G401.6 (cell line): ENCODE measurements around the gene SELENON.
A peak's percentile ranks its signal among the peaks of the same experiment; 100 is the strongest.
"Not testable (repeated sequence)": the region's sequence is repeated elsewhere in the genome, so short reads cannot be mapped to it uniquely, and the experiment has no call there.

Experiments used
- FAIRE-seq: peaks from 2 replicates; lab custom pipeline; 2012; peaks lifted over from hg19 to GRCh38; lab: Jason Lieb, UNC

SELENON gene

DNA sequence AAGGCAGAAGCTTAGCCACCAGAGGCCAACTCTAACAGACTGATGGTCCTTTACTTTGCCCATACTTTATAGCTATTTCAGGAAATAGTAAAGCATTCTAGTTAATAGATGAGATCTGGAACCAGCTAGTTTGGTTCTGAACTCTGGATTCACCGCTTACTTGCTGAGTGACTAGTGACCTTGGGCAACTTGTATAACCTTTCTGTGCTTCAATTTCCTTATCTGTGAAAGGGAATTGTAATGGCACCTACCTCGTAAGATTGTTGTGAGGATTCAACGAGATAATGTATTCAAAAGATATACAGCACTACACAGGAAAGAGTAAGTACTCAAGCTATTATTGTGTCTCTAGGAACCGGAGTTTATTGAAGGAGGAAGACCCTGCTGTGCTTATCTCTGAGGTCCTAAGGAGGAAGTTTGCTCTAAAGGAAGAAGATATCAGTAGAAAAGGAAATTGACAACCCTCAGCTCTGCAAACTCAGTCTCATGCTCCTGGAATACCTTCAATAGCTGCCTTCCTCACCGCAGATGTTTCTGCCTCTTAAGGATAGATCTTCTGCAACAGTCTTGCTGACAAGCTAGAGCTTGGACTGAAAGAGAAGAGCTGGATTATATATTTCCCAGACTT, 31.7 kb downstream of the SELENON start:
- no peak for FAIRE-seq

GRCh38 chr1:25832336-25833037, 32.5 kb downstream of the SELENON start:
- no peak for FAIRE-seq

- no peak for FAIRE-seq
Observed at GRCh38 chr1:25833158-25833557, 33.2 kb downstream of the SELENON start.

DNA sequence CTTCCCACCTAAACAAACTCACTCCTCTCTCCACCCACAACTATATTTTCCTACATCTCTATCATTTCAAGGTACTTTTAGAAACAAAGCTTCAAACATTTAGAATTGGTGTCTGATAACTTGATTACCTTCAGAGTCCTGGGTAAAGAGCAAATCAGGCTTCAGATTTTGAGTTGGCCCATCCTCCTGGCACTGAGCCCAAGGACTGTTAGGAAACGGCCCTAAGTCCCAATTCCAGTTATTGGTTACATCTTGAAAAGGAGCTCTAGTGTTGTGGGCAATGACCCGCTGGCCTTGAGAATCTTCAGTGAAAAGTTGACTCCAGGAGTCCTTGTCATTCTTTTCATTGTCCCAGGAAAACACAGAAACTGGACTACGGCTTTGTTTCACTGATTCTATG, 34.9 kb downstream of the SELENON start:
- no peak for FAIRE-seq

- no peak for FAIRE-seq
Observed at GRCh38 chr1:25836695-25837094, 36.7 kb downstream of the SELENON start.

GRCh38 chr1:25837262-25837875, 37.4 kb downstream of the SELENON start:
- peak; percentile 96 for FAIRE-seq

DNA sequence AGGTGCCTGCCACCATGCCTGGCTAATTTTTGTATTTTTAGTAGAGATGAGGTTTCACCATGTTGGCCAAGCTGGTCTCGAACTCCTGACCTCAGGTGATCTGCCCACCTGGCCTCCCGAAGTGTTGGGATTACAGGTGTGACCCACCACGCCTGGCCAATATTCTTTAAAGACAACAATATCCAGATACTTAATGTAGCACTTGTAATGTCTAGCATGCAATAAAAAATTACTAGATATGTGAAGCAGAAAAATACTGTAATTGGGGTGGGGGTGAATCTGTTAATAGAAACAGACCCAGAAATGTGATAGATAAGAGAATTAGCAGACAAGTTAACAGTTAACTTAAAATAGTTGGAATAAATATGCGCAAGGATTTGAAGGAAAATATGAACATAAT, 39.8 kb downstream of the SELENON start:
- FAIRE-seq, result not testable (repeated sequence)

DNA sequence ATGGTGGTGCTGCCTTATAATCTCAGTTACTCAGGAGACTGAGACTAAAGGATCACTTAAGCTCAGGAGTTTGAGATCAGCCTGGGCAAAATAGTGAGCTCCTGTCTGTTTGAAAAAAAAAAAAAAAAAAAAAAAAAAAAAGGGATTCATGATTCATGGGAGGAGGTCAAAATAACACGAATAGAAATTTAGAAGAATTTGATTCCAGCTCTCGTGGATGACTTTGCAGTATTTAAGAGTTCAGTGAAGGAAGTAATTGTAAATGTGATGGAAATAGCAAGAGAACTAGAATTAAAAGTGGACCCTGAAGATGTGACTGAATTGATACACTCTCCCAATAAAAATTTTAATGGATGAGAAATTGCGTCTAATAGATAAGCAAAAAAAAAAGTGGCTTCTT, 43.5 kb downstream of the SELENON start:
- no peak for FAIRE-seq

DNA sequence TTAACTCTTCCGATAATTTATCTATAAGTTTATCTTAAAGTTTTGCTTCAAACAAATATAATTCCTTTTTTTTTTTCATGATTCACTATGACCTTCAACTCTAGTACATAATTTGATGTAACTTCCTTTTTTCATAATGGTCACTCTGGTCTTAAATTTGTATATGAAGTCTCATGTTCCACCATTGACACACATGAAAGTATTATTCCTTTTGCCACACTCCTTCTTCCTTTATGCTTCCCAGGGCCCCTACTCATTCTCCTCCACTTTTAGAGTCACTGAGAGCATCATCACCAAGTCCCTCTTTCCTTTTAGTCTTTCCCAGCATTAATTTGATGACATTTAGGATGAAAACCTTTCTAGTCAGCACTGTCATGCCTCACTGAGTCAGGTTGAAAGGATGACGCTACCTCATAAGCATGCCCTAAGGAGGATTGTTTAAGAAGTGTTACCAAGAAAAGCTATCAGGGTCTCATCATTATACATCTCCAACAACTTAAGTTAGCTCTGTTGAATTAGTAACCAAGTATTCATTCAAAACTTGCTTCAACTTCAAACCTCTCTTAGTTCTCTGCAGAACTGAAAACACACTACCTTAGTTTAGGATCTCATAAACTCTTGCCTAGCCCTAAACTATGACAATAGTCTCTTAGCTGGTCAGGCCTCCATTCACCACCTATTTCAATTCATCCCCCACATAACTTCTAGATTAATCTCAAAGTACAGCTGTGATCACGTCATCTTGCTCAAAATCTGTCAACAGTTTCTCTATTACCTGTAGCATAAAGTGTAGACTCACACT, 44.7 kb downstream of the SELENON start:
- FAIRE-seq, result no peak

DNA sequence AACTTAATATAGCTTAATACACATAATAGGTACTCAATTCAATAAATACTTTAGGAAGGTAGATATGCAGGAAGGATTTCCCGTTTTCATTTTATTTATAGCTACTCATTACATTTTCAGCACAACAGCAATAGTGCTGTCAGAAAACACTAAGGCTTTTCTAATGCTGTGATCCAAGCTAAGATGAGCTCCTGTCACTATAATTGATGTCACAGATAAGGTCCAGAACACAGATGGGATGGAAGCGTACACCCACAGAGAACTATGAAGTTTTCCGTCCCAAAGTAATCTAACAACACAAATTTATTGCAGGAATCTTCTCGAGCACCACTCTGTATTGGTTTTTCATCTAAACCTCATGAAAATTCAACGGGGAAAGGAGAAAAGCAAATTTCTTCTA, 45.7 kb downstream of the SELENON start:
- FAIRE-seq, result no peak

DNA sequence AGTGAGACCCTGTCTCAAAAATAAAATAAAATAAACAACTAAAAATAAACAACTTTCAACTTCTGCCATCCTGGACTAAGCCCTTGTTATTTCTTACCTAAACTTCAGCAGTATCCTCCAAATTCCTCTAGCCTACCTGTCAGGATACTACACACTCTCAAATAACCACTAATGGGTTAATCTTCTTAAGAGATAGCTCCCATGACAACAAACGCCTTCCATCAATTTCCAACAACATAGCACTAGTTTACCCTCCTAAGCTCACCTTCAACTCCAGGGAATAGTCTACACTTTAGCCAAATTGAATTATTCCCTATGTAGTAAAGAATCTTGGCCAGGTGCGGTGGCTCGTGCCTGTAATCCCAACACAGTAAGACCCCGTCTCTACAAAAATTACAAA, 47.9 kb downstream of the SELENON start:
- no peak for FAIRE-seq

- no peak for FAIRE-seq
Observed at GRCh38 chr1:25848531-25848930, 48.5 kb downstream of the SELENON start.

GRCh38 chr1:25854554-25854953, 54.6 kb downstream of the SELENON start:
- FAIRE-seq, result no peak

- no peak for FAIRE-seq
Observed at GRCh38 chr1:25856856-25857255, 56.9 kb downstream of the SELENON start.

- FAIRE-seq, result no peak
Observed at GRCh38 chr1:25858494-25858893, 58.5 kb downstream of the SELENON start.

DNA sequence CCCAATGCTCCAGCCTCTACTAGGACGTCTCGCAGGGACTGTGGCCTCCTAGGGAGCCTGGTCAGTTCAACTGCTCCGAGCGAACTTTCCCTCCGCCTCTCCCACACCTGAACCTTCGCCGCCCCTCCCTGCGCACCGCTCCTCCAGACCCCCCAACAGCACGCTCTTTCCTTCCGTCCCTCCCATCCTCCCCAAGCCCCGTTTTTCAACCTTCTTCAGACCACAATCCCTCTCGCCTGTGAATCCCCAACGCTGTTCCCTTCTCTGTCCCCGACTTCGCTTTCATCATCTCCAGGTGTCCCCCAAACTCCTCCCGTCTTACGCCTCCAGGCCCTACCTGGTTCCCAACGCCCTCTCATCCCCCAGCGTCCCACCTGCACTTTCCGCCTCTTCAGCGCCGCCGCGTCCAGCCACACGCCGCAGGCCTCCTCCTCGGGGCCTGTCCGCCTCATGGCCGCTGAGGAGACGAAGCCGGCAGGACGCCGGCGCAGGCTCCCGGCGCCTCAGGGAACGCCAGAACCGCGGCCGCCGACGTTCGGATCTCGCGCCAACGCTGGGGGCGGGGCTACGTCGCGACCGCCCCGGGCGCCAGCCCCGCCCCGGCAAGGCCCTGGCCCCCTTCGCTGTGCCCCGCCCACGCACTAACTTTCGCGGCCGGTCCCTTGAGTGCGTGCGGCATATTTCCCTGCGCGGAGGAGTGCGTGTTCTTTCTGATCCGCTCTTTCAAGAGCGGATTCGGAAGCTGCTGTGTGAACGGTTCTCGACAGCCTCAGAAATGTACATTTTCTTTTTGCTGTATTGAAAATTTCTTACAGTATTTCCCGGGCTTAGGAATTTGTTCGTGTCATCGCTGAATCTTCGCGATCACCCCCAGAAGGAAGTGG, 59.2 kb downstream of the SELENON start, which contains the start of gene AUNIP:
AUNIP (minus strand) TSS at position 552 of the 884 bp plus-strand sequence; CDS start at position 452, 100 bp downstream.
- FAIRE-seq, result no peak

- no peak for FAIRE-seq
Observed at GRCh38 chr1:25861316-25862286, 61.6 kb downstream of the SELENON start.

GRCh38 chr1:25862785-25863485, 62.9 kb downstream of the SELENON start:
- FAIRE-seq, result no peak

DNA sequence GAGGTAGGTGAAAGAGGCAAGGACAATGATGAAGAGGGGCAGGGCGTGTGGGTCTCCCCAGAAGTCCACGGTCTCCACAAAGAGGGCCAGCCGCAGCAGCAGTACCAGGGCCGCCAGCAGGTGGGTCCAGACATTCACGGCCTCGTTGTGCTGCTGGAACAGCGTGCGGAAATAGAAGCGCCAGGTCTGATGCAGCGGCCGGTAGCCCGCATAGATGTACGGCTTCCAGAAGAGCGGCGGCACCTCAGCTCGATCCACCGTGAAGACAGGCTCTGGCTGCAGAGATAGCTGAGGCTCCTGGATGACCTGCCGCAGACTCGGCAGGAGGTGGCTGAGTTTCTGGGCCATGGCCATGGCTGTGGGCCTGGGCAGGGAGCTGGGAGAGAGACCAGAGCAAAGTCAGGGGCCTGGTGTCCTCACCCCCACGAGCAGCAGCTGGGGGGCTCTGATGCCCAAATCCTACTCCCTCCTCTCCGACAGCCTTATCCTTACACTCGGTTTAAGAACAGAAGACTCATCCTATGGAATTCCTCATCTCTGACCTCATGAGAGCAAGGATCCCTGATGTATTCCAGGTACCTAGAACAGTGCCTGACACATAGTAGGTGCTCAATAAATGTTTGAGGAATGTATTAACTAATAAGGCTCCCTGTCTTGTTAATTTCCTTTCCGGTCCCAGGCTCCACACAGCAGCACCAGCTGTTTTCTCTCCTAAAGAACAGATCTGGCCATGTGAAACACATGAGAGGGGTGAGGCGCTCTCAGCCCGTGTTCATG, 63.7 kb downstream of the SELENON start:
- no peak for FAIRE-seq
